ENCODE measurements around the gene MAML1. TPM values are rescaled to one million over a fixed set of nuclear protein-coding genes. Genes with fewer than 3 reads are reported as not detected.
A peak's percentile ranks its signal among the peaks of the same experiment; 100 is the strongest.

Gene MAML1
- total and polyA plus RNA-seq, 3 donors from 2014 or later = 23.5 to 60.7 (median 52.5) TPM

GRCh38 chr5:179697993-179698934, 34.4 kb upstream of the MAML1 start:
- TF ChIP-seq POLR2A (IDR thresholded peaks at IDR 0.05) = no peak
- TF ChIP-seq, protein P1, sequence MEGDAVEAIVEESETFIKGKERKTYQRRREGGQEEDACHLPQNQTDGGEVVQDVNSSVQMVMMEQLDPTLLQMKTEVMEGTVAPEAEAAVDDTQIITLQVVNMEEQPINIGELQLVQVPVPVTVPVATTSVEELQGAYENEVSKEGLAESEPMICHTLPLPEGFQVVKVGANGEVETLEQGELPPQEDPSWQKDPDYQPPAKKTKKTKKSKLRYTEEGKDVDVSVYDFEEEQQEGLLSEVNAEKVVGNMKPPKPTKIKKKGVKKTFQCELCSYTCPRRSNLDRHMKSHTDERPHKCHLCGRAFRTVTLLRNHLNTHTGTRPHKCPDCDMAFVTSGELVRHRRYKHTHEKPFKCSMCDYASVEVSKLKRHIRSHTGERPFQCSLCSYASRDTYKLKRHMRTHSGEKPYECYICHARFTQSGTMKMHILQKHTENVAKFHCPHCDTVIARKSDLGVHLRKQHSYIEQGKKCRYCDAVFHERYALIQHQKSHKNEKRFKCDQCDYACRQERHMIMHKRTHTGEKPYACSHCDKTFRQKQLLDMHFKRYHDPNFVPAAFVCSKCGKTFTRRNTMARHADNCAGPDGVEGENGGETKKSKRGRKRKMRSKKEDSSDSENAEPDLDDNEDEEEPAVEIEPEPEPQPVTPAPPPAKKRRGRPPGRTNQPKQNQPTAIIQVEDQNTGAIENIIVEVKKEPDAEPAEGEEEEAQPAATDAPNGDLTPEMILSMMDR (IDR thresholded peaks at IDR 0.05) = peak in 1 of 3 experiments; percentile 20
- WGBS, 2 donors = 2% methylated on average over 57 to 61 of the region's 72 CpGs
- intact Hi-C loops (cut with DNase I; ENCODE audit: low total_unique reads) = loop anchor here (10.0 kb wide), 1 partner anchor 73 kb away; the partner anchor contains the start of gene HNRNPH1
- H3K9me3 ChIP-seq = no peaks in the 10 kb centered on the region
- H3K4me3 ChIP-seq = peak overlapping the region; percentile 80 to 97
- peaks cover 18% of the 10 kb centered on the region for H3K4me1 ChIP-seq
- no peaks in the 10 kb centered on the region for H3K27me3 ChIP-seq
- H3K27ac ChIP-seq = peak overlapping the region; percentile 91 to 97
- no peaks in the 10 kb centered on the region for H3K36me3 ChIP-seq (ENCODE audit: low read depth, missing control alignments)
- peak; percentile 99 for DNase-seq

GRCh38 chr5:179698935-179699615, 33.5 kb upstream of the MAML1 start, which contains the start of gene CANX:
CANX (plus strand) TSS chr5:179698967; CDS start chr5:179705682, 6,715 bp downstream.
- Histone ChIP-seq H3K4me1 (peaks cover 18% of the 10 kb centered on the region), H3K27me3 (no peaks in the 10 kb centered on the region), H3K36me3 (ENCODE audit: low read depth, missing control alignments) (no peaks in the 10 kb centered on the region), H3K4me3 (peak within 1 kb of the TSS; percentile 80 to 97), H3K9me3 (no peaks in the 10 kb centered on the region), H3K27ac (peak within 1 kb of the TSS; percentile 91 to 97)
- intact Hi-C loops (cut with DNase I; ENCODE audit: low total_unique reads) = loop anchor here (10.0 kb wide), 1 partner anchor 74 kb away; the partner anchor contains the start of gene HNRNPH1
- TF ChIP-seq, protein P1 (IDR thresholded peaks at IDR 0.05) = no peak
- peak; percentile 89 for TF ChIP-seq POLR2A (IDR thresholded peaks at IDR 0.05)
- WGBS, 2 donors = 0 to 1% methylated on average over 9 to 39 of the region's 58 CpGs
- no peak for DNase-seq

- no peaks in the 10 kb centered on the region for H3K27me3 ChIP-seq
- no peaks in the 10 kb centered on the region for H3K9me3 ChIP-seq
- 2% methylated on average over 19 of the region's 19 CpGs for WGBS, 2 donors
- no peaks in the 10 kb centered on the region for H3K36me3 ChIP-seq (ENCODE audit: low read depth, missing control alignments)
- DNase-seq = peak; percentile 46
- peak overlapping the region; percentile 91 to 97 for H3K27ac ChIP-seq
- intact Hi-C loops (cut with DNase I; ENCODE audit: low total_unique reads) = loop anchor here (10.0 kb wide), 1 partner anchor 75 kb away; the partner anchor contains the start of gene HNRNPH1
- TF ChIP-seq, protein P1 (IDR thresholded peaks at IDR 0.05) = no peak
- H3K4me1 ChIP-seq = peaks cover 18% of the 10 kb centered on the region
- H3K4me3 ChIP-seq = peak overlapping the region; percentile 80 to 97
Observed at GRCh38 chr5:179699616-179700237, 32.9 kb upstream of the MAML1 start.

- no peak for TF ChIP-seq POLR2A (IDR thresholded peaks at IDR 0.05)
- TF ChIP-seq, protein P1 (IDR thresholded peaks at IDR 0.05) = no peak
- DNase-seq = no peak
- intact Hi-C loops (cut with DNase I; ENCODE audit: low total_unique reads) = no loop called here
- Histone ChIP-seq H3K27ac (no peak overlapping the region), H3K27me3 (no peaks in the 10 kb centered on the region), H3K9me3 (no peaks in the 10 kb centered on the region), H3K4me1 (peaks cover 18% of the 10 kb centered on the region), H3K36me3 (ENCODE audit: low read depth, missing control alignments) (no peaks in the 10 kb centered on the region), H3K4me3 (peak overlapping the region in 1 of 2 donors; percentile 80)
- WGBS, 2 donors = 33 to 37% methylated on average over 7 of the region's 7 CpGs
Observed at GRCh38 chr5:179700401-179700918, 32.2 kb upstream of the MAML1 start.
